ENCODE data around the gene KLK7.

The KLK7 gene

DNA sequence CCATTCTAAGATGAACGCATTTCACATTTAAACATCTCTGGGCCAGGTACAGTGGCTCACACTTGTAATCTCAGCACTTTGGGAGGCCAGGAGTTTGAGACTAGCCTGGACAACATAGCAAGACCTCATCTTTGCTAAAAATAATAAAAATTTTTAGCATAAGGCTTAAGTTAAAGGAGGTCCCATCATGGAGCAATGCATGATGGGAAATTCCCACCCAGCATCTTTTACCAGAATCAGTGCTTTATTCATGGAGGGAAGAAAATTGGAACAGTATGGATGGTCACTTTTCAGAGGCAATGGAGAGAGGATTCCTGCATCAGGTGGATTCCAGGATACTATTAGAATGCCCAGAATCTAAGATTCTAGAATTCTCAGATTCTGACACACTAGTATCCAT lies 21.5 kb upstream of the KLK7 start:
- TF ChIP-seq, protein P1, sequence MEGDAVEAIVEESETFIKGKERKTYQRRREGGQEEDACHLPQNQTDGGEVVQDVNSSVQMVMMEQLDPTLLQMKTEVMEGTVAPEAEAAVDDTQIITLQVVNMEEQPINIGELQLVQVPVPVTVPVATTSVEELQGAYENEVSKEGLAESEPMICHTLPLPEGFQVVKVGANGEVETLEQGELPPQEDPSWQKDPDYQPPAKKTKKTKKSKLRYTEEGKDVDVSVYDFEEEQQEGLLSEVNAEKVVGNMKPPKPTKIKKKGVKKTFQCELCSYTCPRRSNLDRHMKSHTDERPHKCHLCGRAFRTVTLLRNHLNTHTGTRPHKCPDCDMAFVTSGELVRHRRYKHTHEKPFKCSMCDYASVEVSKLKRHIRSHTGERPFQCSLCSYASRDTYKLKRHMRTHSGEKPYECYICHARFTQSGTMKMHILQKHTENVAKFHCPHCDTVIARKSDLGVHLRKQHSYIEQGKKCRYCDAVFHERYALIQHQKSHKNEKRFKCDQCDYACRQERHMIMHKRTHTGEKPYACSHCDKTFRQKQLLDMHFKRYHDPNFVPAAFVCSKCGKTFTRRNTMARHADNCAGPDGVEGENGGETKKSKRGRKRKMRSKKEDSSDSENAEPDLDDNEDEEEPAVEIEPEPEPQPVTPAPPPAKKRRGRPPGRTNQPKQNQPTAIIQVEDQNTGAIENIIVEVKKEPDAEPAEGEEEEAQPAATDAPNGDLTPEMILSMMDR (IDR thresholded peaks at IDR 0.05; ENCODE audit: insufficient read depth, low read depth, low read length, missing control alignments): no peak
- H3K4me3 ChIP-seq (ENCODE audit: low read depth, low read length): no peak overlapping the region
- no peak for DNase-seq (ENCODE audit: low read depth)

- DNase-seq (ENCODE audit: low read depth): no peak
- no peak overlapping the region for H3K4me3 ChIP-seq (ENCODE audit: low read depth, low read length)
- TF ChIP-seq, protein P1 (IDR thresholded peaks at IDR 0.05; ENCODE audit: insufficient read depth, low read depth, low read length, missing control alignments): no peak
These were observed 19.6 kb upstream of the KLK7 start for GRCh38 chr19:51003316-51003715.

DNA sequence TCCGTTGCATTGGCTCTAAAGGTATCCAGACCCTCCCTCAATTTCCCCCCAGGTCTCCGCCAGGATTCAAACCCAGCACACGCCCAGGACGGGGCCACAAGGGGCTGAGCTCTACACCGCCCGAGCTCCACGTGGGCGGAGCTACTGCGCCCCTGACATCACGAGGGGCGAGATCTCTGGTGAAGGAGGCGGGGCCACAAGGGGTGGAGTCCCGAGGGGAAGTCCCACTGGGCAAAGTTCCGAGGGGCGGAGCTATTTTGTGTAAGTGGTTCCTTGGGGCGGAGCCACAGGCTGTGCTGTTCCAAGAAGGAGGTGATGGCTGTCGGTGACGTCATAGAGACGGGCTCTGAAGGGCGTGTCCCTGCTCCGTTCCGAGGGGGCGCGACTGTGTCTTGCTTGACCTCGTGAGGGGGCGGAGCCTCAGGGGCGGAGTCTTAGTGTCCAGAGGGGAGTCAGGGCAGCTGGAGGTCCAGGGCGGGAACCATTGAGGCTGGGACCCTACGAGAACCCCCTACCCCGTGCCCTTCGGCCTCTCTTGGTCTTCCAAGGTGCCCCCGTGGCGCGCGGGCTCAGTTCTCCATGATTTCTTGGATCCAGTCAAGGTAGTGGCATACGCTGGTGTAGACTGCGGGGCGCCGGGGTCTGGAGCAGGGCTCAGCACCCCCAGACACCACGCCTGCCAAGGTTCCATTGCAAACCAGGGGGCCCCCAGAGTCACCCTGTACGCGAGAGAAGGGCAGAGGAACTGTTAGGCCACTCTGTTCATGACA lies 19.0 kb upstream of the KLK7 start:
- DNase-seq (ENCODE audit: low read depth): peak; percentile 45
- TF ChIP-seq, protein P1 (IDR thresholded peaks at IDR 0.05; ENCODE audit: insufficient read depth, low read depth, low read length, missing control alignments): no peak
- H3K4me3 ChIP-seq (ENCODE audit: low read depth, low read length): no peak overlapping the region

DNA sequence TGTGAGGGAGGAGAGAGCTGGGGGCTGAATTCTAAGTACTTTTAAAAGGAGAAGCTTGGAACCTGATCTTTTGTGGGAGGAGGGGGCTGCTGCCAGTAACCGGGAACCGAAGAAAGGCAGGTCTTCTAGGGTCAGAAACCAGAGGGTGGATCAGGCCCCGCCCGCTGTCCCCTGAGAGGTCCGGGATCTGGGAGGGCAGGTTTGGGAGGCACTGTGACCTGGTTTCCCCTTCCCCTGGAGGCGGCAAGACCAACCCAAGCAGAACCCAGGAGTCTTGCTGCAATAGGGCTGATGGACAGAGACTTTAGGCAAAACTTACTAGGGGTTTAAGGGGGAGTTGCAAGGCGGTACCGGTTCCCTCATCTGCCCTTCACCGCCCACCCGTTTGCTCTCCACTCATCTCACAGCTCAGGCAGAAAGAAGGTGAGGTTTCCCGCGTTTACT lies 18.4 kb upstream of the KLK7 start:
- no peak for DNase-seq (ENCODE audit: low read depth)
- TF ChIP-seq, protein P1 (IDR thresholded peaks at IDR 0.05; ENCODE audit: insufficient read depth, low read depth, low read length, missing control alignments): no peak
- no peak overlapping the region for H3K4me3 ChIP-seq (ENCODE audit: low read depth, low read length)

DNA sequence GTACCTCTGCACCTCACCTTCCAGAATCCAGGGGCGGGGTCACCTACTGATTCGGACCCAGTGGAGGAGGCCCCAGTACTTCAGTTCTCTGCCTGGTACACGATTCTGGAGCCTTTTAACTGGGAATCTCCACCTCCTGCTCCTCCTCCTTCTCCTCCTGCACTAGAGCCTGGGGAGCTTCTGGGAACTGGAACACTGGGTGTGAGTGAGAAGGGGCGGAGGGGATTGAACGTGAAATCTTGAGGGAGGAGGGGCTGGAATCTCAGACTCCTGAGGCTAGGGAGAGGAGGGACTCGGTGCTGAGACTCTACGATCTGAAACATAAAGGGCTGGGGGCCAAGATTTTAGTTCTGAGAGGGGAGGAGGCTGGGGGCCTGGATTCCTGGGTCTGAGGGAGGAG lies 17.8 kb upstream of the KLK7 start, which contains the start of gene KLK8:
Gene KLK8 (minus strand): TSS at position 90 of the 400 bp plus-strand sequence. CDS start 437 bp downstream, outside the sequence.
- TF ChIP-seq, protein P1 (IDR thresholded peaks at IDR 0.05; ENCODE audit: insufficient read depth, low read depth, low read length, missing control alignments): no peak
- no peak within 1 kb of the TSS for H3K4me3 ChIP-seq (ENCODE audit: low read depth, low read length)
- no peak for DNase-seq (ENCODE audit: low read depth)

DNA sequence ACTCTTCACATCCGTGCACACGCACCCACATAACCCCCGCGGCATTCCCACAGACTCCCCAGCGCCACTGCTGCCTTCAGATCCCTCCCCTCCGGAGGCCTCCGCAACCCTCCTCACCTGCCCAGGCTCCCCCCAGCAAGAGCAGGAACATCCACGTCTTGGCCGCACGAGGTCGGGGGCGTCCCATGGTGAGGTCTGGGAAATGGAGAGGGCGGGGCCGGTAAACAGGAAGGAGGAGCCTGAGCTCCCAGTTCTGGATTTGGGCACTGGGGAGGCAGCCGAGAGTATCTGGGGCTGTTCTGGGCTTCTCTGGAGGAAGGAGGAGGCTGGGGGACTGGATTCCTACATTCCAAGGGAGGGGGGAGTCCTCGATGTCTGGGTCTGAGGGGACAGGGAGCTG lies 17.3 kb upstream of the KLK7 start:
- DNase-seq (ENCODE audit: low read depth): no peak
- TF ChIP-seq, protein P1 (IDR thresholded peaks at IDR 0.05; ENCODE audit: insufficient read depth, low read depth, low read length, missing control alignments): no peak
- no peak overlapping the region for H3K4me3 ChIP-seq (ENCODE audit: low read depth, low read length)

- no peak for DNase-seq (ENCODE audit: low read depth)
- no peak overlapping the region for H3K4me3 ChIP-seq (ENCODE audit: low read depth, low read length)
- TF ChIP-seq, protein P1 (IDR thresholded peaks at IDR 0.05; ENCODE audit: insufficient read depth, low read depth, low read length, missing control alignments): no peak
These were observed 16.7 kb upstream of the KLK7 start for GRCh38 chr19:51000426-51000825.
